WI38 (cell line): ENCODE measurements around the gene SEL1L3.

ENCODE experiments used
- H3K4me3 ChIP-seq: 2 replicates; pipeline ENCODE4 v1.5.1; 2011; ENCODE audit warnings: low read depth, mild to moderate bottlenecking, control low read depth, low read length
- CTCF ChIP-seq: IDR thresholded peaks from 2 replicates; pipeline ENCODE4 v1.5.1; 2012; ENCODE audit warnings: low read depth, mild to moderate bottlenecking, control low read depth, low read length

Gene SEL1L3

GRCh38 chr4:25700661-25701060, 162.1 kb downstream of the SEL1L3 start:
- no peak for TF ChIP-seq CTCF
- H3K4me3 ChIP-seq, result no peak overlapping the region

- TF ChIP-seq CTCF, result no peak
Observed at GRCh38 chr4:25697516-25697915, 165.3 kb downstream of the SEL1L3 start.

More at GRCh38 chr4:25697516-25697915, 165.3 kb downstream of the SEL1L3 start:
- H3K4me3 ChIP-seq, result no peak overlapping the region
